Fibroblast of pulmonary artery (primary cell): ENCODE measurements around the gene ZGPAT.
A peak's percentile ranks its signal among the peaks of the same experiment; 100 is the strongest.

Experiments
- DNase-seq: peaks from one replicate; pipeline ENCODE4 v3.0.0-alpha.2; 2010; ENCODE audit warnings: low read depth
- H3K4me3 ChIP-seq: replicated peaks from 2 replicates; pipeline ENCODE4 v1.5.1; 2011; ENCODE audit warnings: low read depth, mild to moderate bottlenecking, control low read depth, low read length, moderate library complexity
- CTCF ChIP-seq: IDR thresholded peaks from 2 replicates; pipeline ENCODE4 v1.5.1; 2011; ENCODE audit warnings: mild to moderate bottlenecking, control low read depth, low read length, inconsistent platforms; ENCODE audit errors: missing control alignments

ZGPAT gene

DNA sequence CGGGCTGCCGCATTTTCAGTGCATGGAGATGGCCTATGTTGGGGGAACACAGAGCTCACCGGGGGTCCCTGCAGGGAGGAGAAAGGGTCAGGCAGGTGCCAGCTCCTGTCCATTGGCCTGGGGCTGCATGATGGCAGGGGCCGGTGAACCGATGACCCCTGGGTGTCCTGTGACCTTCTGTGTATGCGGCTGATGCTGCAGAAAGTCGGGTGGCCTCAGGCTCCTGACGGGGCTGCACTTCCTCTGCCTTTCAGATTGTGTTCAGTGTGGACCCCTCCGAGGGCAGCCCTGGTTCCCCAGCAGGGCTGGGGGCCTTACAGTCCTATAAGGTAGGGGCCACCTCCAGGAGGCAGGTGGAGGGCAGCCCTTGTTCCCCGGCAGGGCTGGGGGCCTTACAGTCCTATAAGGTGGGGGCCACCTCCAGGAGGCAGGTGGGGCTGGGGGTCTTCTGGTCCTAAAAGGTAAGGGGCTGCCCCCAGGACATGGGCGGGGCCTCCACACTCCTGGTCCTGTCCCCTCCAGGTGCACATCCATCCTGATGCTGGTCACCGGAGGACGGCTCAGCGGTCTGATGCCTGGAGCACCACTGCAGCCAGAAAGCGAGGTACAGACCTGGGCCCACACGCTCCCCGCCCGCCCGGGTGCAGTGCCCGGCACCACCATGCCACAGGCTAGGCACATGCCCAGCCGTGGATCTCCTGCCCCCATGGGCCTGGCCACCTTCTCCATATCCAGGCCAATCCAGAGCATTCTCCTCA is 22.4 kb upstream of the ZGPAT start:
- H3K4me3 ChIP-seq, result no peak overlapping the region
- no peak for DNase-seq

GRCh38 chr20:63686094-63686491 is 21.7 kb upstream of the ZGPAT start:
- no peak for DNase-seq
- TF ChIP-seq CTCF, result no peak
- H3K4me3 ChIP-seq, result no peak overlapping the region

More for the DNA sequence above, 22.4 kb upstream of the ZGPAT start:
- TF ChIP-seq CTCF, result no peak

DNA sequence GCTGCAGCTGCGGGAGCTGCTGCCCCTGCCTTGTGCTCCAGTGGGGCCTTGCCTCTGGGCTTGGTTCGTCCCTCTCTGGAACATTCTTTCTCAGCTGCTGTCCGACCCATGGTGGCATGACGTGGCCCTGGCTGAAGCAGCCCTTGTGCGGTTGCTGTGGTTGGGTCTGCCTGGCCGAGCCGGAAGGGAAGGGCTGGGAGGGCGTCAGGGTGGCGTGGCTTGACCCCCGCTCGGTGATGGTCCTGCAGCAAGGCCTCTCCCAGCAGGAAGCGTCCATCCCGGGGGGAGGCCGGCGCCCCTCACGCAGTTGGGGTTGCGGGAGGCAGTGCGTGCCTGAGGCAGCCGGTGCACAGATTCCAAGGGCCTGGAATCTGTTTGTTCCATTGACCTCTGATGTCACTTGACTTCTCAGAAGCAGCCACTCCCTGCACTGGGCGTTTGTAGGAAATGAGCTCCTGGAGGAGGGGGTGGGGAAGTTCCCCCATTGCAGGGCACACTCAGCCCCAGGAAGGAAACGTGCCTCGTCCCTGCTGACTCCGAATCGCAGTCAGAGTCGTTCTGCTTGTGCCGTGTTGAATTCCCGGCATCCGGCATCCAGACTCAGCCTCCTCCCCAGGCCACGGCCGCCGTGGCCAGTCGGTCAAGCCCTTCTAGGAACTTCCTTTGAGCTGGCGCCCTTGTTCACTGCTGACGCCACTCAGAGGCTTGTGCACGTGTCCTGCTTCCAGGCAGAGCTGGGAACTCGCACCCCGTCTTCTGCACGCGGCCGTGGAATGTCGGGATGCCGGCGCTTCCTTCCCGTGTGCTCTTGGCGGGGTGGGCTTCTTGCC is 21.1 kb upstream of the ZGPAT start:
- DNase-seq, result peak; percentile 90
- no peak for TF ChIP-seq CTCF
- no peak overlapping the region for H3K4me3 ChIP-seq

DNA sequence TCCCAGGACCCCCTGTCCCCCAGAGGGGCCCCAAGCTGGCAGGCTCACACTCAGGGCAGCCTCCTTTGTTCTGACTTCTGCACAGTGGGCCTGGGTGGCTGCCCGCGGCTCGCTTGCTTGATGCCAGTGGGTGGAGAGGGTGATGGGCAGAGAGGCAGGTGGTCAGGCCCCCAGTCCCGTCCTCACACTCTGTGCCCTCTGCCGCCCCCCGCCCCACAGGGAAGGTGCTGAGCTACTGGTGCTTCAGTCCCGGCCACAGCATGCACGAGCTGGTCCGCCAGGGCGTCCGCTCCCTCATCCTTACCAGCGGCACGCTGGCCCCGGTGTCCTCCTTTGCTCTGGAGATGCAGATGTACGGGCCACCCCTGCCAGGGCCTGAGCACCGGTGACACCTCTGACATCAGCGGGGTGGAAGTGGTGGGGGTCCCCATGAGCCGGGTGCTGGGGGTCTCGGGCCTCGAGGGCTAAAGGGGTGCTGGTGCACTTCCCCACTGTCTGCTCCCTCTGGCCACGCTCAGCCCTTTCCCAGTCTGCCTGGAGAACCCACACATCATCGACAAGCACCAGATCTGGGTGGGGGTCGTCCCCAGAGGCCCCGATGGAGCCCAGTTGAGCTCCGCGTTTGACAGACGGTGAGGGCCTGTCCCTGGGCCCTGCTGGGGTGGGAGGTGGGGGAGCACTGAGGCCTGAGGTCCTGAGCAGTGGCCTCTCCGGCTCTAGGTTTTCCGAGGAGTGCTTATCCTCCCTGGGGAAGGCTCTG is 20.2 kb upstream of the ZGPAT start:
- no peak overlapping the region for H3K4me3 ChIP-seq
- no peak for TF ChIP-seq CTCF
- DNase-seq, result no peak

DNA sequence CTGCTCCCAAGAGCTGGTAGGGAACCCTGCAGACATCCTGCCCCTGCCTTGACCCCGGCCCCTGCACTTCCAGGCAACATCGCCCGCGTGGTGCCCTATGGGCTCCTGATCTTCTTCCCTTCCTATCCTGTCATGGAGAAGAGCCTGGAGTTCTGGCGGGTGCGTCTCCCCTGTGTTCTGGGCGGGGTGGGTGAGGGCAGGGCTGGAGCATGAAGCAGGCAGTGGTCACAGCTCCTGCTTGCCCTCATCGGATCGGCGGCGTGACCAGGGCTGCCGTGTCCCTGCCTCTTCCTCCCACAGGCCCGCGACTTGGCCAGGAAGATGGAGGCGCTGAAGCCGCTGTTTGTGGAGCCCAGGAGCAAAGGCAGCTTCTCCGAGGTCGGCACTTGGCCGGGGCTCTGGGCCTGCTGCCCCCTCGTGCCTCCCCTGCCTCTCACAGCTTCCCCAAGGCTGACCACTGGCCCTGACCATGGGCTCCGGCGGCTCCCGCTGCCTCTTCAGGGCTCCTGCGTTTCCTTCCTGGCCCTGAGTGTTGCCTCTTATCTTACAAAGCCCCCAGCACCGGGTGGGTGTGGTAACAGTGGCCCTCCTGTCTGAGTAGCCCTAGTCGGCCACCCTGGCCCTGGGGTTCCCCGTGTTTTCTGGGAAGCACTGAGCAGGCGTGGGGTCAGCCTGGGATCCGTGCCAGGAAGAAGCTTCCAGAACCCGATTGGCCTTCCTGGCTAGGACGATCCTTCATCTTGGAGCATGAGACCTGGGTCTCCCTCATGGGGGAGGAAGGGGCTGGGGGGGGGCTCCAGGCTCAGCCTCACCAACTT is 19.4 kb upstream of the ZGPAT start:
- no peak overlapping the region for H3K4me3 ChIP-seq
- no peak for DNase-seq
- no peak for TF ChIP-seq CTCF
